PFSK-1 (cell line): Measurements from ENCODE around the gene TBC1D22A.

ENCODE experiments used
- FOXP2 ChIP-seq: optimal IDR thresholded peaks from 2 replicates; pipeline ENCODE3; 2011; ENCODE audit warnings: borderline replicate concordance, control low read depth, inconsistent platforms; ENCODE audit not compliant: insufficient read depth; ENCODE audit errors: extremely low read length, extremely low read depth
- POLR2AphosphoS5 ChIP-seq: IDR thresholded peaks from 2 replicates; pipeline ENCODE4 v1.6.1; 2012; ENCODE audit warnings: low read depth, mild to moderate bottlenecking, control low read depth, low read length, moderate library complexity
- SIN3A ChIP-seq: IDR thresholded peaks from 2 replicates; pipeline ENCODE4 v1.6.1; 2012; ENCODE audit warnings: mild to moderate bottlenecking, low read length, moderate library complexity, borderline replicate concordance; ENCODE audit not compliant: insufficient read depth
- TAF1 ChIP-seq: IDR thresholded peaks from 2 replicates; pipeline ENCODE4 v1.6.1; 2012; ENCODE audit warnings: low read length, control low read depth, borderline replicate concordance; ENCODE audit not compliant: insufficient read depth
- TF ChIP-seq, protein P1 (sequence below), 2 experiments: IDR thresholded peaks; 2 replicates each; pipeline versions ENCODE4 v1.6.1 to v1.8.0; 2011 to 2012; ENCODE audit warnings: low read depth in 2 of 2, low read length in 2 of 2, control low read depth in 1 of 2, inconsistent platforms in 1 of 2, mild to moderate bottlenecking in 1 of 2, moderate library complexity in 1 of 2; ENCODE audit not compliant: insufficient read depth in 1 of 2

TBC1D22A gene

GRCh38 chr22:47088480-47089158 is 326.2 kb downstream of the TBC1D22A start:
- TF ChIP-seq POLR2AphosphoS5 (no peak), FOXP2 (no peak), SIN3A (no peak), TAF1 (no peak)
- TF ChIP-seq, protein P1, sequence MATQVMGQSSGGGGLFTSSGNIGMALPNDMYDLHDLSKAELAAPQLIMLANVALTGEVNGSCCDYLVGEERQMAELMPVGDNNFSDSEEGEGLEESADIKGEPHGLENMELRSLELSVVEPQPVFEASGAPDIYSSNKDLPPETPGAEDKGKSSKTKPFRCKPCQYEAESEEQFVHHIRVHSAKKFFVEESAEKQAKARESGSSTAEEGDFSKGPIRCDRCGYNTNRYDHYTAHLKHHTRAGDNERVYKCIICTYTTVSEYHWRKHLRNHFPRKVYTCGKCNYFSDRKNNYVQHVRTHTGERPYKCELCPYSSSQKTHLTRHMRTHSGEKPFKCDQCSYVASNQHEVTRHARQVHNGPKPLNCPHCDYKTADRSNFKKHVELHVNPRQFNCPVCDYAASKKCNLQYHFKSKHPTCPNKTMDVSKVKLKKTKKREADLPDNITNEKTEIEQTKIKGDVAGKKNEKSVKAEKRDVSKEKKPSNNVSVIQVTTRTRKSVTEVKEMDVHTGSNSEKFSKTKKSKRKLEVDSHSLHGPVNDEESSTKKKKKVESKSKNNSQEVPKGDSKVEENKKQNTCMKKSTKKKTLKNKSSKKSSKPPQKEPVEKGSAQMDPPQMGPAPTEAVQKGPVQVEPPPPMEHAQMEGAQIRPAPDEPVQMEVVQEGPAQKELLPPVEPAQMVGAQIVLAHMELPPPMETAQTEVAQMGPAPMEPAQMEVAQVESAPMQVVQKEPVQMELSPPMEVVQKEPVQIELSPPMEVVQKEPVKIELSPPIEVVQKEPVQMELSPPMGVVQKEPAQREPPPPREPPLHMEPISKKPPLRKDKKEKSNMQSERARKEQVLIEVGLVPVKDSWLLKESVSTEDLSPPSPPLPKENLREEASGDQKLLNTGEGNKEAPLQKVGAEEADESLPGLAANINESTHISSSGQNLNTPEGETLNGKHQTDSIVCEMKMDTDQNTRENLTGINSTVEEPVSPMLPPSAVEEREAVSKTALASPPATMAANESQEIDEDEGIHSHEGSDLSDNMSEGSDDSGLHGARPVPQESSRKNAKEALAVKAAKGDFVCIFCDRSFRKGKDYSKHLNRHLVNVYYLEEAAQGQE (IDR thresholded peaks at IDR 0.05; ENCODE audit: insufficient read depth in 1 of 2, low read depth in 2 of 2, low read length in 2 of 2): no peak

DNA sequence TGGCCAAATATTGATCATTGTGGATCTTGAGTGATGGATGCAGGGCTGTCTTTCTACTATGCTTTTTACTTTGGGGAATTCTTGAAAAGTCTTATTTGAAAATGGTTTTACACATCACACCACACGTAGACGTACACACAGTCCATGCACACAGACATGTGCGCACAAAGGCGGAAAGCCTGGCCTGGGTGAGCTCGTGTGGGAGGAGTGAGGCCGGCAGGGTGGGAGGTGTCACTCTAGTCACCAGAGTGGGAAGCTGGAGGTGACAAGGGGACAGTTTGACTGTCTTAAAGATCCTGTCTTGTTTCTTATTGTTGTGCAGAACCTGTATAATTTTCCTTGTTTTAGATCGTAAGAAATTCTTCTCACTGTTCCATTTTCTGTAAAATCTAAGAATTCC is 326.9 kb downstream of the TBC1D22A start:
- TF ChIP-seq FOXP2: no peak
- no peak for TF ChIP-seq SIN3A
- no peak for TF ChIP-seq POLR2AphosphoS5
- TF ChIP-seq, protein P1 (IDR thresholded peaks at IDR 0.05; ENCODE audit: insufficient read depth in 1 of 2, low read depth in 2 of 2, low read length in 2 of 2): no peak
- TF ChIP-seq TAF1: no peak

DNA sequence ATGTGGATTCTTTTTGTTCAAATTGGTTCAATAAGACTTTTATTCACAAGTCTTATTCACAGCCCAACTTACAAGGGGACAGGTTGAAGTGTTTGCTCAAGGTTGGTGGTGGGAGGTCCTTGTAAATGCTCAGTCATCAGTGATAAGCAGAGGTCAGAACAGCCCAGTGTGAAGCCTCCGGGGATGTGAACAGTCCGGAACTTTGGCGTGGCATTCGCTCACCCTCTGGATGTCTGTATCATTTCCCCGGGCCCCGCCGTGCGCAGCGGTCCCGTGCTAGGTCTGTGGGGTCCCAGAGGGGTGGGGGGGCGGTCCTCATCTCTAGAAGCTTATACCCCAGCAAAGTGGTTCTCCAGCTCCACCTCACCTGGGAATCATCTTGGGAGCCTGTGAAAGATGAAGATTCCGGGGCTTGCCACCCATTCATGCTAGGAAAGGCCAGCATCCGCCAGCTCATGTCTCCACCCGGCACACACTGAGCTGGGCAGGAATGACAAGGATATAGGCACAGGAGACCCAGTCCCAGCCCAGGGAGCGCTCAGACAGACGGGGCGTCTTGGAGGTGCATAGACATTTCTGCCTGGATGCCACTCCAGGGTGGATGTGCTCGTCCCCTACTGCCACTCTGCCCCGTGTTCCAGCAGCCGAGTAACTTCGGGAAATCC is 327.5 kb downstream of the TBC1D22A start:
- TF ChIP-seq POLR2AphosphoS5: no peak
- no peak for TF ChIP-seq SIN3A
- no peak for TF ChIP-seq TAF1
- TF ChIP-seq FOXP2: no peak
- TF ChIP-seq, protein P1 (IDR thresholded peaks at IDR 0.05; ENCODE audit: insufficient read depth in 1 of 2, low read depth in 2 of 2, low read length in 2 of 2): no peak

DNA sequence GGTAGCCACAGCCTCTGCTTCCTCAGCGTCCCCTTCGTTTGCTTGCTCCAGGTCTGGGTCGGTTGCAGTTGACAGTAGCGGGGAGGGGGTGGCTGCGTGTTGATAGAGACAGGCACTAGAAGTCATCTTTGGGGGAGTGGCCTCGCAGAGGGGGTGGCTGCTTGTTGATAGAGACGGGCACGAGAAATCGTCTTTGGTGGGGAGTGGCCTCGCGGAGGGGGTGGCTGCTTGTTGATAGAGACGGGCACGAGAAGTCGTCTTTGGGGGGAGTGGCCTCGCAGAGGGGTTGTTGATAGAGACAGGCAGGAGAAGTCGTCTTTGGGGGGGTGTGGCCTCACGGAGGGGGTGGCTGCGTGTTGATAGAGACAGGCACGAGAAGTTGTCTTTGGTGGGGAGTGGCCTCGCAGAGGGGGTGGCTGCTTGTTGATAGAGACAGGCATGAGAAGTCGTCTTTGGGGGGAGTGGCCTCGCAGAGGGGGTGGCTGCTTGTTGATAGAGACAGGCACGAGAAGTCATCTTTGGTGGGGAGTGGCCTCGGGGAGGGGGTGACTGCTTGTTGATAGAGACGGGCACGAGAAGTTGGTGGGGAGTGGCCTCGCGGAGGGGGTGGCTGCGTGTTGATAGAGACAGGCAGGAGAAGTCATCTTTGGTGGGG is 328.3 kb downstream of the TBC1D22A start:
- TF ChIP-seq, protein P1 (IDR thresholded peaks at IDR 0.05; ENCODE audit: insufficient read depth in 1 of 2, low read depth in 2 of 2, low read length in 2 of 2): no peak
- TF ChIP-seq FOXP2 (no peak), POLR2AphosphoS5 (no peak), TAF1 (no peak), SIN3A (no peak)
